GM12892 (cell line): ENCODE results near the gene ZNF474.

Experiments used
- DNase-seq: peaks from one replicate; pipeline ENCODE4 v3.0.0; 2011; ENCODE audit not compliant: insufficient read length
- FAIRE-seq: peaks from 2 replicates; lab custom pipeline; 2011; peaks lifted over from hg19 to GRCh38; lab: Jason Lieb, UNC
- POLR2A ChIP-seq: IDR thresholded peaks from 2 replicates; pipeline ENCODE4 v1.6.1; 2011; ENCODE audit warnings: low read depth, low read length, control low read depth
- POLR2AphosphoS5 ChIP-seq: IDR thresholded peaks from 2 replicates; pipeline ENCODE4 v1.6.1; 2011; ENCODE audit warnings: low read depth, low read length, control low read depth
- TAF1 ChIP-seq: IDR thresholded peaks from 2 replicates; pipeline ENCODE4 v1.6.1; 2011; ENCODE audit warnings: low read depth, mild to moderate bottlenecking, control low read depth, low read length, borderline replicate concordance

ZNF474 gene

DNA sequence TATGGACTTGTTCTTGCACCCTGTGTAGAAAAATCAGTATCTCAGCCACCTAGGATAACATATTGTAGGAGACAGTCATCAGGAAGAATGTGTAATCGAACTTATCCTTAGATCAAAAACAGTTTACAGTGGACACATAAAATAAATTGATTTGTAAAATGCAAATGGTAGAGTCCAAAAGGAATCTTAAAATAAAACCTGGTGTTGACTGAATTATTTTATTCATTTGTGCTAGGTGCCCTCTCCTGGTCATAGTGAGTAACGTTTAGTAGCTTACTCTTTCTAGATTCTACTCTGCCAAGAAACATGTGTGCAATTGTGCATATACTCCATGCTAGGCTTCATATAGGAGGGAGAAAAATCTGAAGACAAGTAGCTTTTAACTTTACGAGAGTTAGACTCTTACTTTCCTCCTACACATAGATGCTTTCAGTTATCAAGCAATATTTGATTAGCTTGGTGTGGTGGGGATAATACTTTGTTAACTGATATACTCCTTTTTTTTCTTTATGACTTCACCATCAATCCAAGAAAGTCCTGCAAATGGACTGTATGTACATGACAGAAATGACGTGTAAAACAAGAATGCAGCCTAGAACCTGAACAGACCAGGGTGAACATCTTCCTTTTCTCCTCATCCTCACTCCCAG lies 27.6 kb upstream of the ZNF474 start:
- FAIRE-seq: peak; percentile 63
- no peak for DNase-seq
- no peak for TF ChIP-seq POLR2A
- TF ChIP-seq TAF1: no peak
- TF ChIP-seq POLR2AphosphoS5: no peak

- TF ChIP-seq TAF1 (no peak), POLR2AphosphoS5 (no peak), POLR2A (no peak)
- DNase-seq (no peak), FAIRE-seq (no peak)
Measured at GRCh38 chr5:122102825-122103224, 26.5 kb upstream of the ZNF474 start.

DNA sequence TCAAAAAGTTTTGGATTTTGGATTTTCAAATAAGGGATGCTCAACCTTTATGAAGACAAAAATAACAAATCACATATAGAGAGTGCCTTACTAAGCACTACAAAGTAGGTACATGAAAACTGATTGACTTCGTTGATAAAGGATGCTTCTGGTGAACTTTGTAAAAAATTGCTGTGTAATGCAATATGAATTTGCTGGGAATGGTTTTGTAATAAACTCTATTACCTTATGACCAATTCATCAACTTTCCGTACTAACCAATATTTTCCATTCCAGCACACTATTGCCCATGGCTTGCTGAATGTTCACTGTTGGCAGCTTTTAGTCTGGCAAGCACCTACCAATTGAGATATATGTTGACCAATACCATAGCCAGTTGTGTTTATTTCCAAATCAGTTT lies 23.4 kb upstream of the ZNF474 start:
- TF ChIP-seq POLR2AphosphoS5: no peak
- TF ChIP-seq TAF1: no peak
- TF ChIP-seq POLR2A: no peak
- no peak for DNase-seq
- no peak for FAIRE-seq

GRCh38 chr5:122107016-122107415 lies 22.3 kb upstream of the ZNF474 start:
- TF ChIP-seq POLR2AphosphoS5 (no peak), TAF1 (no peak)
- DNase-seq: no peak

DNA sequence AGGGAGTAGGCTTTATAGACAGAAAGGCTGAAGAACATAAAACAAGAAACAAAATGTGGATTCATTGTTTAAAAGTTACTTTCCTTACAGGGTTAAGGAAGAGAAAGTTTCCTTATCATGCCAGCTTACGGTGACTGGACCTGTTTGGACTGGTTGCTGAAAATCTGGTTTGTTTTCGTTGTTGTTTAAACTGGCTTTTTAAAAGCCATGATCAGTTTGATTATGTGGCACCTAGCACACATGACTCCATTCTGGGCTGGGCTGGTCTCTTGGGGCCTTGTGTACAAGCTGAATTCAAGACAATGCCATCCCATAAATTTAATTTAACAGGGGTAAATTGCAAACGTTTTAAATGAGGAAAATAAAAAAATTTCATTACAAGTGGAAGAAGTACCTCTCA lies 18.4 kb upstream of the ZNF474 start:
- no peak for DNase-seq
- FAIRE-seq: no peak
- no peak for TF ChIP-seq TAF1
- no peak for TF ChIP-seq POLR2A
- TF ChIP-seq POLR2AphosphoS5: no peak

More at GRCh38 chr5:122107016-122107415, 22.3 kb upstream of the ZNF474 start:
- no peak for FAIRE-seq

DNA sequence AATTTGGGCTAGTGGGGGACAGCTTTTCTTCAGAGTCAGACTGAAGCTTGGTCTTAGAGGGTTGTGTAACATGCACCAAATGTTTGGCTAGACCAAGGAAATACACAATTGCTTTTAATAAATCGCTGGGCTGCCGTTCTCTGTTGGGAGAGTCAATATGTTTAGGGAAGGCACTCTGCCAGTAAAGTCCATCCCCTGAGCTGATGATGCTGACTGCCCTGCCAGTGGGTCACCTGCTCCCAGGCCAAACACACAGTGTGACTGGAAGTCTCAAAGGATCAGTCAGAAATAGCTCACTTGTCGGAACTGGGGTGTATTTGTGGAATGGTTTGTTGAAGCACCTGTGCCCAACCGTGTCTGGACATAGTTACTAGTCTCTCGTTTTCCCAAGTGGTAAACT lies 17.9 kb upstream of the ZNF474 start:
- TF ChIP-seq POLR2AphosphoS5 (no peak), TAF1 (no peak), POLR2A (no peak)
- FAIRE-seq (no peak), DNase-seq (no peak)

- no peak for FAIRE-seq
- no peak for DNase-seq
- TF ChIP-seq POLR2AphosphoS5 (no peak), TAF1 (no peak), POLR2A (no peak)
Measured at GRCh38 chr5:122112063-122112462, 17.3 kb upstream of the ZNF474 start.

DNA sequence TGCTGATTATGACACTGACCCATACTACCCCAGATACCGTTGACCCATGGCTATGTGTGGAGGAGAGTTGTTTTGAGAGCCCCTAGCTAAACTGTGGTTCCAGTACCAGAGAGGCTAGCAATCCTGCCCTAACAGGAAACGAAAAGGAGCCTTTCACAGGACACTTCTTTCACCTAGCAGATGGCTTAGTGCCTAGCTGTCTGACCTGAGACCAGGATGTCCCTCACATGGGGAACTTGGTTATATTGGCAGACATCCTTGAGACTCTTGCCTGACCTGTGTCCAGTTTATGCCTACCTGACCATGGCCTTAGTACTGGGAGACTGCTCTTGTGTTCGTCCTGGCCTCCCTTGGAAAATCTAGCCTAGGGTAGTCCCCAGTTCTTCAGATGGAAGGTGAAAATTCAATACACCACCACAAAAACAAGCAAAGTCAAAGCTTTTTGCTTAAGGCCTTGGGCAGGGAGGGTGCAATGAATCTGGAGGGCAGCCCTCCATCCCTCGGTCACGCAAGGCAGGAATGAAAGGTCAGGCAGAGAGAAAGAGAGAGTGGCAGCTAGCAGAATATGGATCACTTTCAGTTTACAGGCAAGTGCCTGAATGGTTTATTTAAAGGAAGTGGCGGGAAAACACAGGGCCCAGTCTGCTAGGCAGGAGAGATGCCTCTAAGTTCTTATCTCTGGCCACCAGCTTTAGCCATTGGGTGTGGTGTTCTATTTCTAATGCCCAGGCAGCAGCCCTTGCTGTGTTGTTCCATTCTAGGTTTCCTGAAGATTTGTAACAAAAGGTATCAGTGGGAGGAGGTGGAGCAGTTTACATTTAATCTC lies 16.4 kb upstream of the ZNF474 start:
- FAIRE-seq: no peak
- TF ChIP-seq POLR2A: no peak
- no peak for TF ChIP-seq TAF1
- TF ChIP-seq POLR2AphosphoS5: no peak
- no peak for DNase-seq

DNA sequence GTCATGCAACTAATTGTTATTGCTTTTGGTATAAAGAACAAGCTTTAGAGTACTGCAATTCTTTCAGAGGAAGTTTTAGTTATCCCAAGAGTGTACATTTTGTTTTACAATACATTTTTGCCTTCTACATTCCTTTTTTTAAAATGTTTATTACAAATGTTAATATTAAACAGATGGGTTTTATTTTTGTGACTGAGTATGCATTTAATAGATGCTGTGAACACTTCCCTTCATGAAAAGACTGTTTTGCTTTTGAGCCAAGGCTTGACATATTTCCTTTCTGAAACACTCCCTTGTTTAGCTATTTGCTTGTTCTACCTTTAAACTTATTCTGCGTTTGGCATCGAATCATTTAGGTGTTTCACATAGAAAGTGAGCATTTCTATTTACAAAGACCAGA lies 14.8 kb upstream of the ZNF474 start:
- FAIRE-seq (no peak), DNase-seq (no peak)
- TF ChIP-seq TAF1 (no peak), POLR2AphosphoS5 (no peak), POLR2A (no peak)

GRCh38 chr5:122118356-122118948 lies 10.9 kb upstream of the ZNF474 start:
- FAIRE-seq: no peak

DNA sequence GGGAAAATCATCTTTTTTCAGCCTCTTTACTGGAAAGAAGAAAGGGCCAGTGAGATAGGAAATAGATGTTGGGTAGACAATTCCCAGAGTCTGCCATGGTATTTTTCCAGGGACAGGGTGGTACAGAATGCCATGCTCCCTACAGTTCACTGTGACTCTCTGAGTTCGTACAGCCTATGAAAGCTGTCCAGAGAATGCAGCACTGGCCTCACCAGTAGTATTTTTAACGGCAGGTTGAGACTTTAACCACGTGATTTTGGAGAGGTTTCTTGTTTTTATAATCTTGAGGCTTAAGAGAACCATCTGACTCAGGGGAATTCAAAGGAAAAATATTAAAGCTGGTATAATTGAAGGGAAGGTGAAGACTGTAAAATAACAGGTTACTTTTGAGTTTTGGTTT lies 10.1 kb upstream of the ZNF474 start:
- TF ChIP-seq POLR2A (no peak), TAF1 (no peak), POLR2AphosphoS5 (no peak)
- FAIRE-seq (no peak), DNase-seq (no peak)

More at GRCh38 chr5:122118356-122118948, 10.9 kb upstream of the ZNF474 start:
- no peak for DNase-seq
- TF ChIP-seq TAF1 (no peak), POLR2A (no peak), POLR2AphosphoS5 (no peak)
